Stimulated activated CD4-positive, alpha-beta T cell treated with anti-CD3 and anti-CD28 coated beads, Interleukin-4, amount 100 ng/mL, for 1 hour (primary cell): ENCODE data around the gene IGFBP5.
A peak's percentile ranks its signal among the peaks of the same experiment; 100 is the strongest.

Source experiments
- DNase-seq: peaks from one replicate; pipeline ENCODE4 v3.0.0-alpha.2; 2020

Gene IGFBP5

DNA sequence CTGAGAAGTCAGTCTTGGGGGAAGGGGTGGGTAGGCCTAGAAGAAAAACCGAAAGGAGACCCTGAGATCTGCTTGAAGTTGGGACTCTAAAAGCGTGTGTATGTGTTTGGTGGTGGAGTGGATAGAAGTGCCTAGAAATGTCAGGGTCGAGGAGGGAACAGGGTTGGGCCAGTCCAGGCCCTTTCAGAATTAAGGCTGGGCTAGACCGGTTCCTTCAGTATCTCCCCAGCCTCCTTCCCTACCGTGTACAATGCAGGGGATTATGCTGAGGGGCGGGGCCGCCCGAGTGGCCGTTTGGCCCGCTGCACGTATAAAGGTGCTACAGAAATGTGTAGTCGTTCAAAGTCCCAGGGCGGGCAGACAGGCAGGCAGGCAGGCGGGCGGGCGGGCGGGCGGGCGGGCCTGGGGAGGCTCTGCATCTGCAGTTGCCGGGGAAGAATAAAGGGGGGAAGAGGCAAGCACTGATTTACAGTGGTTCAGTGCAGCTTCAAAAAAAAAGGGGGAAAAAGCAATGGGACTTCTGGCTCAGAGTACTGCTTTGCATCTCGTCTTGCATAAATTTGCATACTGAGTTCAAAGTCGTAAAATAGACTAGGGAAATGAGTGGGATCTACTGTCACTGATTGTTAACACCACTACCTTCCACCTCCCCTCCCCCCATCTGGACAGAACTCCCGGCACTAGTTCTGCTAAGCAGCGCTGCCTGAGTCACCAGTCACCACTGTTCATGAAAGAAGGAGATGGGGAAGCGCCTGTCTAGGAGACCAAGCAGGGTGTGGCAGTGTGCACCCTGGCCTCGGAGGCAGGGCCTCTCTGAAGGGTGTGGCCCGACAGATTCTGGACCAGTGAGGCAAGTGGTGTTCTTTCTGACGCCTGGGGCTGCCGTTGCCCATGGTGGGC is 58.5 kb downstream of the IGFBP5 start:
- DNase-seq = no peak

DNA sequence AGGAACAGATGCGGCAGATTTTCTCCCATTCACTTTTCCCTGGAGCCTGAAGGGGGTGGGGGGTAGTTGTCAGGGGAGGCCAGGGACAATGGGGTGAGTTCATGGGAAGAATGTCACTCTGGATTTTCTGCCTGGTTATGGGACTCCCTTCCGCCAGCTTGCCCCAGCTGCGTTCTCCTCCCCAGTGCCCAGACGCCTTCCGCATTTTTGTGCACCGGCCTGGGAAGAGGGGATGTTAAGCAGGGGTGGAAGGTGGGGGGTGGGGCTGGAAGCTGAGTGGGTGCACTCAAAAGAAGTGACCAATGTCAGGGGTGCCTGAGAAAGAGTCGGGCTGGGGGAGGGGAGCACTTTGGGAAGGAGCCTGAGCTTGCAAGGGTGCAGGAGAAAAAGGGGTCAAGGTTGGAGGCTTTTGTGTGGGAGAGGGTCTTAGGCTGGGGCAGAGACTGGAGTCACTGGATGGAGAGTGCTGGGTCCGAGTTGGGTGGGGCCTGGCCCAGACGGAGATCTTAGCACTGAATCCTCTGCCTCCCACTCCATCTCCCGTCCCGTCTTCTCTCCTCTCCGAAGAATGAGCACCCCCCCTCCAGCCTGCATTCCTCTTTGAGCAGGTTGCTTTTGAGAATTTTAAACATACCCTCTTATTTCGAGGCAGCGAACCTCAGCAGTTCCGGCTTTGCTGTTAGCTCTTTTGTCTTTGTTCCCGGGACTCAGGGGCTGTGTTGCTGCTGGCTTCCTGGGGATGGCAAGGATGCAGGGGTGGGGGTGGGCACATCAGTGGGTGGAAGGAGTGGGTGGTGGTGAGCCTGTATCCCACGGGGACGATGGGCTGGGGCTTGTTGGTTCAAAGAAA is 59.4 kb downstream of the IGFBP5 start:
- DNase-seq = no peak

DNA sequence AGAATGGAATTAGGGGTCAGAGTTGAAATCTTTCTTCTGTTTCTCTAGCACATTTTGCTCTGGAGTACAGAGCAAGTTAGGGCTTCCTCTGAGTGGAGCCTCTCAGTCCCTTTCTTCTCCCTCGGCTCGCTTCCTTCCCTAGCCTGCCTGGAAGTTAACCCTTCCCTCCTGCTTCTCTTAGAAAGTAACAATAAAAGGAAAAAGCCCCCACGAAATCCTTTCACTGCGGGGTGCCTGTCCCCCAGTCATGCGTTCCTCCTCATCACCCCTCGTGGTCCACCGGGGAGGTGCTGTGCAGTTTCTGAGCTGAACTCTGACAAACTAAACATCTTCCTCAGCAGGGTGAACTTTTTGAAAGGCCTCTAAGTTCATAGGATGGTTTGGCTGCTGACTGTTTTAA is 60.2 kb downstream of the IGFBP5 start:
- no peak for DNase-seq

- DNase-seq = no peak
Observed at GRCh38 chr2:216634370-216635148, 60.8 kb downstream of the IGFBP5 start.

DNA sequence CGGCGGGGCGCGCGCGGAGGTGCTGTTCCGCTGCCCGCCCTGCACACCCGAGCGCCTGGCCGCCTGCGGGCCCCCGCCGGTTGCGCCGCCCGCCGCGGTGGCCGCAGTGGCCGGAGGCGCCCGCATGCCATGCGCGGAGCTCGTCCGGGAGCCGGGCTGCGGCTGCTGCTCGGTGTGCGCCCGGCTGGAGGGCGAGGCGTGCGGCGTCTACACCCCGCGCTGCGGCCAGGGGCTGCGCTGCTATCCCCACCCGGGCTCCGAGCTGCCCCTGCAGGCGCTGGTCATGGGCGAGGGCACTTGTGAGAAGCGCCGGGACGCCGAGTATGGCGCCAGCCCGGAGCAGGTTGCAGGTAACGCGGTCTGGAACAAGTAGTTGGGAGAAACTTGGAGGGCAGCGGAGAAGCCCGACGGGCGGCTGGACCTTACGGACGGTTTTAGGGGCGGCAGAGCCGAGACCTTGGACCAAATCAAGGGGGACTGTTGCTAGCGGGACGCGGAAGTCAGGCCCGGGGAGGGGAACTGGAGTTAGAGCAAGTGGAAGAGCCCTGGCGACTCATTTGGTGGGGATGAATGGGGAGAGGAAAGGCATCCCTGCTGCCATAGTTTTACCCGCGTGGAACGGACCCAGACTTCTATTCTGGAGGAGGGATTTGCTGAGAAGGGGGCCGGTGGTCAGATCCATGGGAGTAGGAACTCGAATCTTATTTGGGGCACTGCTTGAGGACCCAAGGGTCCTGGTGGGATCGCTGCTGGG is 61.6 kb downstream of the IGFBP5 start:
- DNase-seq = no peak

DNA sequence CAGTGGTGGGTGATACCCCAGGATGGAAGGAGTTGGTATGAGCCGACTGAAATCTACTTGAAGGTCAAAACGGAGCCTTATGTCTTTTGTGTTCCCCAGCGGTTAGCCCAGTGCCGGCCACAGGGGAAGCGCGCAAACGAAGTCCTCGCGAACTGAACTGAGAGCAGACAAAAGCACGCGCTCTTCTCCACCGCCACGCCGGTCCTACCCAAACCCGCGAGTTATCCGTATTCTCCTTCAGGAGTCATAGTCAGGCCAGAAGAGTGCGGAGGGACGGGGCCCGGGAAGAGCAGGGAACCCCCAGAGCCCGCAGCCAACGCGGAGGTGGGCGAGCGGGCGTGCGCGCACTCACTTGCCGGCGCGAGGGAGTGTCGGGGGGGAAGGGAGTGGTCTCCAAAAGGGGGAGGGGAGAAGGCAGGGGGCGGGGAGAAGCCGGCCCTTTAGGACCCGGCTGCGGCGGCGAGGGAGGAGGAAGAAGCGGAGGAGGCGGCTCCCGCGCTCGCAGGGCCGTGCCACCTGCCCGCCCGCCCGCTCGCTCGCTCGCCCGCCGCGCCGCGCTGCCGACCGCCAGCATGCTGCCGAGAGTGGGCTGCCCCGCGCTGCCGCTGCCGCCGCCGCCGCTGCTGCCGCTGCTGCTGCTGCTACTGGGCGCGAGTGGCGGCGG is 62.3 kb downstream of the IGFBP5 start, which contains the start of gene IGFBP2:
TSS of gene IGFBP2 (plus strand) at position 469 of the 664 bp plus-strand sequence. CDS start at position 573, 104 bp downstream.
- peak; percentile 21 for DNase-seq

DNA sequence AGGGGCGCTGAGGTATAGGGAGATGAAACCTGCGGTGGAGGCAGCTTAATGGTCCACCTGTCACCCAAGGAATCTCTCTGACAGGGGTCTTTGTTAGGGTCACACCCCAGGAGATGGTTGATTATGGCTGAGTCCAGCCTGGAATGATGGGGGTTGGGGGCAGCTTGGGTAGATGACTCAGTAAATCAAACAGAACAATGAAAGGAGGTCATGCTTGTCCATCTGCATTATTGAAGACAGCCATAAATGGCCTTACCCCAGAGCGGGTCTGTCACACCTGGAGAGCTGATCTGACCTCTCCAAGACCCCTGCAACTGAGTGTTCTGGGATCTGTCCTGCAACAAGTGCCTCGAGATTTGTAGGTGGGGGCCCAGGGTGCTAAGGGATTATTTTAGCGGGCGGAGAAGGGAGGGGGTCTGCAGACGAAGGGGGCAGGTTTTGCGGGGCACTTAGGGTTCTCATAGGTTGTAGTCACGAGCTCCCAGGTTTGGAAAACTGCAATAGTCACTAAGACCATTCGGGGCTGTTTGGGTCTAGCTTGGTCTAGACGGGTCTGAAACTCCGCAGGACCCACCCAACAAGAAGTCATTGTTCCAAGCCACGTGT is 62.9 kb downstream of the IGFBP5 start:
- no peak for DNase-seq

DNA sequence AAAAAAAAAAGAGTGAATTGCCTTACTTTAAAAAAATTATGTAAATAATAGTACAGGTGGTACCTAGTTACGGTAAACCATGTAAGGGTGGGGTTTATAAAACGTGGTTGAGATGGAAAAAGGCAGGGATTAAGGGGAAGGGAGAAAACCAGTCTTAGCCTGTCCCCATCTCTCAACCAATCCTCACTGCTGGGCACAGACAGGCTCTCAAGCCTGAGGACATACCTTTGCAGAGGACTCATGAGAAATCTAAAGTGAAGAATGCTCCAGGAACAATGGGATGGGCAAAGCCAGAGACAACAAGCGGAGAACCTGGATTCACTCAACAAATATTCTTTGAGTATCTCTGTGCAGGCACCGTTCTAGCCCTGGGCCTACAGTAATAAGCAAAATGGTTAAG is 65.6 kb downstream of the IGFBP5 start:
- DNase-seq = no peak

DNA sequence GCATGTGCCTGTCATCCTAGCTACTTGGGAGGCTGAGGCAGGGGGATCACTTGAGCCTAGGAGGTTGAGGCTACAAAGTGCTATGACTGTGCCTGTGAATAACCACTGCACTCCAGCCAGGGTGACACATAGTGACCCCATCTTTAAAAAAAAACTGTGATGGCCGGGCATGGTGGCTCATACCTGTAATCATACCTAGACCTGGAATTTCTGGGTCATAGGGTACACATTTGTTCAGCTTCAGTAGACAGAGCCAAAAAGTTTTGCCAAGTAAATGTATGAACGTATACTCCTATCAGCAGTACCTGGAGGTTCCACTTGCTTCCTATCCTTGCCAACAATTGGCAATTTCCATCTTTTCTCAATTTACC is 68.5 kb downstream of the IGFBP5 start:
- DNase-seq = no peak

DNA sequence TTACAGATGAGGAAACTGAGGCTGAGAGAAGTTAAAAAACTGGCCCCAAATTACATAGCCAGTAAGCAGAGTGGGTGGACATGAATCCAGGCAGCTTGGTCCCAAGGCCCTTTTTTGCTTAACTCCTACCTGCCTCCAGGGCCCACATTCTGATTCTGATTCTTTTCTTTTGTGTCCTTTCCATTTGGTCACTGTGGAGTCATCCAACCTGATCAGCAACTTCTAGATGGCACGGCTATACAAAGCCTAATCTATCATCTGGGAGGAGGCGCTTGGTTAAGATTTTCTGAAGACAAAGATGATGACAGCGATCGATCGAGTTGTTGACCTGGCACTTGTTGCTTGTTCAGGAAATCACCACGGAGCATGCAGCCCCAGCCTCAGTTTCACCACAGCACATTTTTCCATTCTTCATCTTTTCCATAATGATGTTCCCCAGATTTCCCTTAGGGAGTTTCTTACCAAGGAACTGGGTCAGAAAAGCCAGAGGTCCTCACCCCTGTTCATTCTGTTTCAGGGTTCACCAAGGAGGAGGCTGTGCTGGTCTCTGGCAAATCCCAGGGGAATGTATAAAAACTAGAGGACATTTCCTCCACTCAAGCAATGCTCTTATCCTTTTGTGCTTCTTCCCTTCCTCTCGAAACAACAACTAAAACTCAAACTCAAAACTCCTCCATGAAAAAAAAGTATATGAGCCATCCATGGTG is 69.0 kb downstream of the IGFBP5 start:
- DNase-seq = no peak

GRCh38 chr2:216624251-216624650 is 71.1 kb downstream of the IGFBP5 start:
- no peak for DNase-seq

DNA sequence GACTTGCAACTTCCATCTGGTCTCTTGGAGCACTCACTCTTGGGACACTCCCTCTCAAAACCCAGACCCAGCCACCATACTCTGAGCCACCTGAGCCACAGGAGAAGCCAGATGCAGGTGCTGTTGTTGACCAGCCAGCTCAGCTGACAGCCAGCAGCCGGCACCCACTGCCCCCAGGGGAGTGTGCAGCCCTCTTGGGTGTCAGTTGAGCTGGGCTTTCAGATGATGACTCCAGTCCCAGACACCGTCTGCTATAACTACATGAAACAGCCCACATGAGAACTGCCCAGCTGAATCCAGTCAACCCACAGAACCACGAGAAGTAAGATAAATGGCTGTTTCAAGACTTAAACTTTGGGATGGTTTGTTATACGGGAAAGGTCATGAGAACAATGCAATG is 72.8 kb downstream of the IGFBP5 start:
- no peak for DNase-seq
